Keratinocyte (primary cell): Measurements from ENCODE around the gene EXOC4.

Experiments used
- CTCF ChIP-seq, 3 experiments: IDR thresholded peaks in 1 of 3; conservative IDR thresholded peaks in 1 of 3; optimal IDR thresholded peaks in 1 of 3; 2 replicates in 2 of 3; 3 replicates in 1 of 3; pipeline versions ENCODE3 to v1.5.1; 2011; ENCODE audit warnings: low read length in 3 of 3, mild to moderate bottlenecking in 3 of 3, moderate library complexity in 2 of 3, control low read depth in 1 of 3, inconsistent platforms in 1 of 3; ENCODE audit not compliant: insufficient read depth in 2 of 3; ENCODE audit errors: extremely low read depth in 1 of 3
- EZH2 ChIP-seq: IDR thresholded peaks from one replicate; pipeline ENCODE4 v1.6.1; 2012; ENCODE audit warnings: inconsistent platforms, mild to moderate bottlenecking, low read length, moderate library complexity

- TF ChIP-seq CTCF (optimal IDR thresholded peaks at IDR 0.05 in 1 of 3, IDR thresholded peaks at IDR 0.05 in 1 of 3, conservative IDR thresholded peaks at IDR 0.05 in 1 of 3; ENCODE audit: extremely low read depth in 1 of 3, insufficient read depth in 2 of 3, low read length in 3 of 3) = no peak
- no peak for TF ChIP-seq EZH2
Observed at GRCh38 chr7:133545618-133546017, 292.7 kb downstream of the EXOC4 start.
